Measurements from ENCODE around the gene DENND4A.
"Not testable (repeated sequence)": the region's sequence is repeated elsewhere in the genome, so short reads cannot be mapped to it uniquely, and the experiment has no call there.

Gene DENND4A

DNA sequence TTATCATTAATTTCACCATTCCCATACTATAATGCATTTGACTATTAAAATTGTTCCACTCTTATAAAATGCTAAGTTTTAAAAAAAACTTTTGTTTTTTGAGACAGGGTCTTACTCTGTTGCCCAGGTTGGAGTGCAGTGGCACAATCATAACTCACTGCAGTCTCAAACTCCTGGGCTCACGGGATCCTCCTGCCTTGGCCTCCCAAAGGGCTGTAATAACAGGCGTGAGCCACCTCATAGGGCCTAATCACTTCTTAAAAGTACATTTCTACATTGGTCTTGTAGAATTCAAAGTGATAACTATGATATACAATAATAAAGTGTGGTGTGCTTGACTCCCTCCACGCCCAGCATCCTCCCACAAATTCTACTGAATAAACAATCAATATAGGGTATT is 3.0 kb downstream of the DENND4A start:
- no peak for DNase-seq (ENCODE audit: low spot score)

DNA sequence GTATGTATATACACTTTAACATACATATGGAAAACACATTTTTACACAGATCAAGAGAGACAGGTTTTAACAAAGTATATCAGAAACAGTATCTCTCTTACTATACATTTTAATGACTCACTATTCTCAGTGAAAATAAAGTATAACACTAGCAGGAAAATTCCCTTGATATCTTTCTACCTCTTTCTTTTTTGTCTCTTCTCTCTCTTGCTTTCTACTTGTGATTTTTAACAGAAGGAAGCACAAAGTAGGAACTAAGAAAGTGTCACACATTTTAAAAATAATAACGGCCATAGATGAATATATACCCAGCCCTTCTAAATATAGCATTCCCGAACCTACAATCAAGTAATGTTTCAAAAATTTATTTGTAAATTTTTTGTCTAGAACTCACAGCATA is 4.8 kb downstream of the DENND4A start:
- no peak for DNase-seq (ENCODE audit: low spot score)

DNA sequence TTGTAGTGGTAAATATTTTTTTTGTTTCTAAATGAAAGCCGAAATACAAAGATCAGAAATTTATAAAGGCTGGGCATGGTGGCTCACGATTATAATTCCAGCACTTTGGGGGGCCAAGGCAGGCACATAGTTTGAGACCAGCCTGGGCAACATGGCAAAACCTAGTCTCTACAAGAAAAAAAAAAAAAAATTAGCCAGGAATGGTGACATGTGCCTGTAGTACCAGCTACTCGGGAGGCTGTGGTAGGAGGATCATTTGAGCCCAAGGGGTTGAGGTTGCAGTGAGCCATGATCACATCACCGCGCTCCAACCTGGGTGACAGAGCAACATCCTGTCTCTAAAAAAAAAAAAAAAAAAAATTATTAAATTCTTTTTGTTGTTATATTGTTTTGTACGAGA is 6.9 kb downstream of the DENND4A start:
- no peak for DNase-seq (ENCODE audit: low spot score)

DNA sequence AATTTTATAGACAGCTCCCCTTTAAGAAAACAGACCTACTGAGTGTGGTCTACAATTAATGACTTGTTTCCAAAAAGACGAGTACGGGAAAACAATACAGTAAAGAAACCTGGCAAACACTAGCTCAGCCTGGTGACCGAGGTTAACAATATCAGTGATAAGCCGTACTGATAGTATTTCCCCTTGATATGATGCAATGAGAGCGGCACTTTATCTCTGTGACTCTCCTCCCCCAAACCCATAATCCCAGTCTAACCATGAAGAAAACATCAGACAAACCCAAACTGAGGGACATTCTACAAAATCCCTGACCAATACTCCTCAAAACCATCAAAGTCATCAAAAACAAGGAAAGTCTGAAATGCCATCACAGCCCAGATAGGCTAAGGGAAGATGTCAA is 8.2 kb downstream of the DENND4A start:
- DNase-seq (ENCODE audit: low spot score) = no peak

DNA sequence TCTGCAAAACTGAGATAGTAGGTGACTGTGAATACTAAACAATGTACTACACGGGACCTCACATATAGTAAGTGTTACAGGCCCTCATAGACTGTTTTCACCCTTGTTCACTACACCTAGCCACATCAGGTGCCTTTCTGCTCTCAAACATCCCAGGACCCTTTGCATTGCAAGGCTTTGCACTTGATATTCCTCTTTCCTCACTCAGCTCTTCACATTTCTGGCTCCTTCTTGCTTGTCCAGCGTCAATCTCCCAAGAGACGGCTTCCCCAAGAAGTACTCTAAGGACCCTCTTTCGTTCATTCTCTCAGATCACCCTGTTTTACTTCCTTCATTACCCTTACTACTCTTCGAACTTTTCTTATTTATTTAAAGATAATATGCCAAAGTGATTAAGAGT is 10.0 kb downstream of the DENND4A start:
- no peak for DNase-seq (ENCODE audit: low spot score)

DNA sequence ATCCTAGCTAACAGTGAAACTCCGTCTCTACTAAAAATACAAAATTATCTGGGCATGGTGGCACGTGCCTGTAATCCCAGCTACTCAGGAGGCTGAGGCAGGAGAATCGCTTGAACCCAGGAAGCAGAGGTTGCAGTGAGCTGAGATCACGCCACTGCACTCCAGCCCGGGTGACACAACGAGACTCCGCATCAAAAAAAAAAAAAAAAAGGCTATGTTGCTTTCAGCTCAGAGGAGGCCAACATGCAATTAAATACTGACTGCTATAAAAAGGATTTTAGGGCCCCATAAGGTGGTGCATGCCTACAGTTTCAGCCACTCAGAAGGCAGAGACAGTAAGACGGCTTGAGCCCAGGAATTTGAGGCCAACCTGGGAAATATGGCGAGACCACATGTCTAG is 13.4 kb downstream of the DENND4A start:
- DNase-seq (ENCODE audit: low spot score) = not testable (repeated sequence)

DNA sequence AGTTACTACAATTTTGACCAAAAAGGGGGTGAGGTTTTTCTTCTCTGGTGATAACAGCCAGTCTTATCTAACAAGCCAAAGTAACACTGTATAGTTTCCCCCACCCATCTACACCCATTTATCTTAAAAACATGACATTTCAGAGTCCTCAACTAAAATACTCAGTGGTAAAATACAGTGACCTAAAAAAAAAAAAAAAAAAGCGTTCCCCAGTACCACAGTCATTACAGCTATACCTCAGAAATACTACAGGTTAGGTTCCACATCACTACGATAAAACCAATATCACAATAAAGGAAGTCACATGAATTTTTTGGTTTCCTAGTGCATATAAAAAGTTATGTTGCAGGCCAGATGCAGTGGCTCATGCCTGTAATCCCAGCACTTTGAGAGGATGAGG is 13.8 kb downstream of the DENND4A start:
- DNase-seq (ENCODE audit: low spot score) = no peak

DNA sequence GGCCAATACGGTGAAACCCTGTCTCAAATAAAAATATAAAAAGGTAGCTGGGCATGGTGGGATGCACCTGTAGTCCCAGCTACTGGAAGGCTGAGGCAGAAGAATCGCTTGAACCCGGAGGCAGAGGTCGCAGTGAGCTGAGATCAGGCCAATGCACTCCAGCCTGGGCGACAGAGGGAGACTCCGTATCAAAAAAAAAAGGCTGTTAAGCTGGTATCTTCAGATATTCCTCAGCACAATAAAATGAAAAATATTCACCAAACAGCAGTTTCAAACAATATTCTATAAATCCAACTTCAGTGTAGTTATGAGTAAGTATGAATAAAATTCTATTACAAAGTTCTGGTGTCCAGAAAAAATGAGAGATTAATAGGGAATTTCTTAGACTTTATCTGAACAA is 14.2 kb downstream of the DENND4A start:
- no peak for DNase-seq (ENCODE audit: low spot score)

DNA sequence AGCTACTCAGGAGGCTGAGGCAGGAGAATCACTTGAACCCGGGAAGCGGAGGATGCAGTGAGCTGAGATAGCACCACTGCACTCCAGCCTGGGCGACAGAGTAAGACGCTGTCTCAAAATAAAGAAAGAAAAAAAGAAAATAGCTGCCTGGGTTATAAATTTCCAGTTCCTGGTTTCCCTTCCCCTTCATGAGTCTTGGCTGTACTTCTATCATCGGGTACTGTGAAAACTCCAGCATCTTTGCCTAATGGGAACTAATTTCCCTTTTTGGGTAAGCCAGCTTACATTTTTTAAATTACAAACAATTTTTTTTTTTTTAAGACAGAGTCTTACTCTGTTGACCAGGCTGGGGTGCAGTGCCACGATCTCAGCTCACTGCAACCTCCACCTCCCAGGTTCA is 15.0 kb downstream of the DENND4A start:
- DNase-seq (ENCODE audit: low spot score) = no peak

DNA sequence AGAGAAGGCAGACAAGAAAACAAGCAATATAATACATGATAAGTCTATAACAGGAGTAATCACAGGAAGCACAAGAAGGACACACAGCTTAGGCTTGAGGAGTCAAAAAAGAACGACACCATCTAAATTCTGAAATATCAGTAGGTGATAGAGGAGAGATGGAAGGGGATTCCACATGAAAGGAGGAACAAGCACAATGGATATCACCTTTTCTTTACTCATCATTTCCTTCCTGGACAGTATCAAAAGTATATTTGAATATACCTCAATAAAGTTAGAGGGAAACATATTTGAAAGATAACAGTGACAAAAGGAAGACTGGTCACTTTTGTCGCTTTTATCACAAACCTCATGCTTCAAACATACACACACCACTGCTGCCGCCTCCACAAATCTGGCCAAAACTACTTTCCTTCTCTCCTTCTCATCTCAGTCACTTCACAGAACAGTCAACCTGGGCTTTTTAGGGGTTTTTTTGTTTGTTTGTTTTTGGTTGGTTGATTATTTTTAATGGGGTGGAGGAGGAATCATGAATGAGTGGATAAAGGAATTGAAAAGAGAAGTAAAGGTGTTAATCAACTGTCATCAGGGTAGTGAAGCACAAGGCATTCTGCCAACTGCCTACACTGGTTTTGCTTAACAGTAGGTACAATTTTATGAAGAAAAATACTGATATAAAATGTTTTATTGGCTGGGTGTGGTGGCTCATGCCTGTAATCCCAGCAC is 18.5 kb downstream of the DENND4A start:
- DNase-seq (ENCODE audit: low spot score) = no peak

DNA sequence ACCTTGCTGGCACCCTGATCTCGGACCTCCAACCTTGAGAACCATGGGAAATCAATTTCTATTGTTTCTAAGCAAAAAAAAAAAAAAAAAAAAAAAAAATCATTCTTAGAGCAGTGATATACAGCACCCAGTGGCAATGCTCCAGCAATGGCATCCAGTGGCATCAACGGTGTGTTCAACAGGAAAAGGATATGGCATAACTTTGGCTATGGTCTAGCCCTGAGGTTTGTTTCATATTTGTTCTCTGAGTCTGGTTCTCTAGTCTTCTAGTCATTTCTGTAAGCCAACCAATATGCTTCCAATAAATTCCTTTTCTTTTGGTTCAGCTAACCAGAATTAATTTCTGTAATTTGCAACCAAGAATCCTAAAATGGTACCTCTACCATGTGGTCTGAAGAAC is 19.2 kb downstream of the DENND4A start:
- DNase-seq (ENCODE audit: low spot score) = no peak

DNA sequence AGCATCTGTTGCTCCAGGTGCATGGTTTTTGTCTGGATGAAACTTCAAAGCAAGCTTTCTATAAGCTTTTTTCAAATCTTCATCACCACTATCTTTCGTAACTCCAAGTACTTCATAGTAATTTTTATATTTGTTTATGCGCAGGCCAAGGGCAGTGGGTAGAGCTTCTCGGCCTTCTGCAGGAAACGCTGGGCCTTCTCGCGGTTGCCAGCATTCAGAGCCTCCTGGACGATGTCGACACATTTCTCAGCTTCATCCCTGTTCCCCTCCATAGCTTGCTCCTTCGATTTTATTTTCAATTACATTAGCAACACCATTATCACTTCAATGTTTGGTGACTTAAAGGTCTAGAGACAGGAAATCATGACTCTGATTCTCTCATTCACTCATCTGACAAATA is 20.2 kb downstream of the DENND4A start:
- DNase-seq (ENCODE audit: low spot score) = no peak

DNA sequence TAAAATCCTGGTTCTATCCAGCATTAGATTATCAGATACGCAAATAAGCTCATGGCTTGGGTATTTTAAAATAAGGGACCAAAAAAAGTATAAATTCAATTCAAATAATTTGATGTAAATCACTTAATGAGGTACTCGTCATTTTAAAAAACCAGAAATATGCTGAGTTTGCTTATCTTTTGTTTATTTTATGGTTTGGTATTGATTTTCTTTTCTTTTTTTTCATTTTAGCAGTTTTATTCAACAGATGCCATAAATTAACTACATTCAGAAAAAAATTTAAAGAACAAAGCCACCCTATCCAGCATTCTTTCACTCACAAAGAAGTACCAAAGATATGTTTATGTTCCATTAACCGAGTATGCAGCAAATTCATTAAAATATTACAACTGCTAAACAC is 22.6 kb downstream of the DENND4A start:
- DNase-seq (ENCODE audit: low spot score) = no peak

DNA sequence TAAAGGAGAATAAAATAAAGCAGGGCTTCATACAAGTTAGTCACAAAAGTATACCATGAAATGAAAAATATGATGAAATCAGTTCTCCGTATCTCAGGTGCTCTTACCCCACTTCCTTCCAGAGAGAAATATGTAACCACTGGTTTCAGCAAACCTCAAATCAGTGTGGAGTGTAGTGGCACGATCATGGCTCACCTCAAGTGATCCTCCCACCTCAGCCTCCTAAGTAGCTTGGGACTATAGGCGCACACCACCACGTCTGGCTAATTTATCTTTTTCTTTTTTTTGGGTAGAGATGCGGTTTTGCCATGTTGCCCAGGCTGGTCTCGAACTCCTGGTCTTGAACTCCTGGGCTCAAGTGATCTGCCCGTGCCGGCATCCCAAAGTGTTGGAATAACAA is 24.2 kb downstream of the DENND4A start:
- DNase-seq (ENCODE audit: low spot score) = no peak

DNA sequence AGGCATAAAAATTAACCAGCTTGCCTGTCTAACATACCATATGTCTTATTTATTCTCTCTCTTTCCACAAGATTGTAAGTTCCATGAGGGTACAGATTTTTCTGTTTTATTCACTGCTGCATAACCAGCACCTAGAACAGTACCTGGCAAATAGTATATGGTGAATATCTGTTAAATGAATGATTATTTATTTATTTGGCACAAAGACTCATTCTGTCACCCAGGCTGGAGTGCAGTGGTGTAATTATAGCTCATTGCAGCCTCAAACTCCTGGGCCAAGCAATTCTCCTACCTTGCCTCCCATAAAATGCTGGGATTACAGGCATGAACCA is 24.9 kb downstream of the DENND4A start:
- DNase-seq (ENCODE audit: low spot score) = no peak

DNA sequence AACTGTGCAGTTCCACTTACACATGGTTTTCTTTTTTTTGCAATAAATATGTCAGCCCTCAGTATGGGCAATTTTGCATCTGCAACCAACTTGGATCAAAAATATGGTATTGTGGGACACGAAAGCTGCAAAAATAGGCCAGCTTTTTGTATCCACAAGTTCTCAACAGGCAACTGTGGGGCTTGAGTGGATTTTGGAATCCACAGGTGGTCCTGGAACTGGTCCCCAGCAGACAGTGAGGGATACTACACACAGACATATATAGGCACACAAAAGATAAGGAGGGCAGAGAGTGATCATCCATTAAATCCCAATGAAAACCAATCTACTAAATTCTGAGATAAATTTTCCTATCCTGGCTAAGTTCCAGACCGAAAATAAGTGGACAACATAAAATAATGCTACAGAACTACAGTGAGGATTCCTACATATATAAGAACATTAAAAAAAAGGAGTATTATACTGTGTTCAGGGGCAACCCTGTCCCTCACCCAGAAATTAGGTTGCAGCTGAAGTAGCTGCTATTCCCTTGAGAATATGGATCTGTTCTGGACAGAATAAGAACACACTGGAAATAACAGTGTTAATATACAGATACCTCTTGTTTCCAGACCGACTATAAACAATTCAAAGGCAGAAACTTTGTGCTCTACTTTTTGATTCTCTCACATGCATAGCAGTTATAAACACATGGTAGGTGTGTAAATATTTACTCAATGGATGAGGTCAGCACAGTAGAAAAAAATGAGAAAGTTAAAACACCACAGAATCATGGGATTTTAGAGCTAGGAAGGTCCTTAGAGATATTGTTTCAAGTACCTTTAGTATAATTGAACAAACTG is 25.4 kb downstream of the DENND4A start:
- no peak for DNase-seq (ENCODE audit: low spot score)

DNA sequence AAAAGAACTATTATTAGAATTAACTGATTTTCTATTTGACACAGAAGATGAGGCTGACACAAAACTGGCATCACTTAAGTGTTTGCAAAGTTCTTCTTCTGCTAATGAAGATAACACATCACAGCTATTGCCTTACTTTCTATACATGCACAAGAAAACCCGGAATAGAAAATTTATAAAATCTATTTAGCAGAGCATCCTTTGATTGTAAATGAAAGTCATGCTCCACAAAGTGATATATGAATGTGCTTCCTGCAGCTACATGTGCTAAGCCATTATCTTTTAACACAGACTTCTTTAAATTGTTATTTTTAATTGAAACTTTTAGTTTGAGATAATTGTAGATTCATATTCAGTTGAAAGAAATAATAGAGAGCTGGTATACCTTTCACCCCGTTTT is 27.0 kb downstream of the DENND4A start:
- no peak for DNase-seq (ENCODE audit: low spot score)

DNA sequence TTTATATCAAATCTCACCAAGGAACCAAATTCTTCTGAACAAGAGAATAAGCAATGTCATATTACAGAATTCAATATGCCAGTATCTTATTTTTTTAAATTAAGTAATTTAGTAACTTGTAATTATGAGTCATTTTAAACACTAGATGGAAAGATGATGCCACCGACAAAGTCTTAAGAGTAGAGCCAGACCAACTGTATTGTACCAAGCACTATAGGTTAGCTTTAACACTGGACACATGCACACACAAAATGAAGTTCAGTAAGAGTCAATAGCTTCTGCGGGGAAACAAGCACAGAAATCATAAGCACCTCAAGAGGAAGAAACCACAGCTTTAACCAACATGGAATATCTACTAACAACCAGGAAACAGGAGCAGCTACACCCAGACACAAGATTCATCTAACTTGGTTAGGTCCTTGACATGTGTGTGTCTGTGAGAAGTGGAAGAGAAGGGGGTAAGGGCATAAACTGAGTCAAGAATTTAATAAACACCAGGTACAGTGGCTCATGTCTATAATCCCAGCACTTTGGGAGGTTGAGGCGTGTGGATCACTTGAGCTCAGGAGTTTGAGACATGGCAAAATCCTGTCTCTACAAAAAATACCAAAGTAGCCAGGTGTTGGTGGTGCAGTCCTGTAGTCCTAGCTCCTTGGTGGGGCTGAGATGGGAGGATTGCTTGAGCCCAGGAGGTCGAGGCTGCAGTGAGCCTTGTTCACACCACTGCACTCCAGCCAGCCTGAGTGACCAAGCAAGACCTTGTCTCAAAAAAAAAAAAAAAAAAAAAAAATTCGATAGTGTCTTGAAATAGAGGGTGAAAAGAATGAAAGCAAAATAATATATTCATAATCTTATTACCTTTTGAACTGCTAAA is 28.9 kb downstream of the DENND4A start:
- no peak for DNase-seq (ENCODE audit: low spot score)

DNA sequence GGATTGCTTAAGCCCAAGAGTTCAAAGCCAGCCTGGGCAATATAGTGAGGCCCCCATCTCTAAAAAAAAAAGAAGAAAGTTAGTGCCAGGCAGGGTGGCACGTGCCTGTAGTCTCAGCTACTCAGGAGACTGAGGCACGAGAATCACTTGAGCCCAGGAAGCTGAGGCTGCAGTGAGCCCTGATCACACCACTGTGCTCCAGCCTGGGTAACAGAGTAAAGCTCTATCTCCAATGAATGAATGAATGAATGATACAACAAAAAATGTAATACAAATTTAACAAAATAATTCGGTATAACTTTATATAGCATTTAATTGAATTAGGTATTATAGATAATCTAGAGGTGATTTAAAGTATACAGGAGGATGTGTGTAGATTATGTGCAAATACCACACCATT is 29.7 kb downstream of the DENND4A start:
- no peak for DNase-seq (ENCODE audit: low spot score)

DNA sequence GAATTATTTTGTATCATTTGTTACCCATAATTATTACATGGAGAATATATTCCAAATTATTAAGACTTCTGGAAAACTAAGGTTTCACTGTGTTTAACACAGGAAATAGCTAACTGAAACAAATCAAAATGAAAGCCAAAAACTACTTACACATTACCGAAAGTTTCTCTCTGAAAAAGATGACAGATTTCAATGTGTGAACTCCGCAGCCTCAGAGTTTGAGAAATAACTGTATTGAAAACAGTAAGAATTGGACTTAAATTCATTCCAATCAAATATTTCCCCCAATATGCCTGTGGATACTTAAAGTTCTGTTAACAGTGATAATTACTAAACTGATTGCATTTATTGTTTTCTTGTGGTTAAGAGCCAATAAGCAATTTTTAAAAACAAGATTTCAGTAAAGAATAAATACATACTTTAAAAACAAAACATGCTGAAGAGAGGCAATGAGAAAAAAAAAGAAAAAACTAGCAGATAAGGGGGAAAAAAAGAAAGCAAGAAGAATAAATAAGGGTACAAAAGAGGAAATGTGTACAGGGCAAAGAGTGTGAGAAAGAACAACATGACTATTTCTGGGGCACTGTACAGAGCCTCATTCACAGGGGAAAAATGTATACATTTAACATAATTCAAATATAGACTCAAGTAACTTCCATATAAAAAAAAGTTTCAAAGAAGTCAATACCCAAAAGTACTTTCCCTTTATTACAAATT is 30.7 kb downstream of the DENND4A start:
- no peak for DNase-seq (ENCODE audit: low spot score)

DNA sequence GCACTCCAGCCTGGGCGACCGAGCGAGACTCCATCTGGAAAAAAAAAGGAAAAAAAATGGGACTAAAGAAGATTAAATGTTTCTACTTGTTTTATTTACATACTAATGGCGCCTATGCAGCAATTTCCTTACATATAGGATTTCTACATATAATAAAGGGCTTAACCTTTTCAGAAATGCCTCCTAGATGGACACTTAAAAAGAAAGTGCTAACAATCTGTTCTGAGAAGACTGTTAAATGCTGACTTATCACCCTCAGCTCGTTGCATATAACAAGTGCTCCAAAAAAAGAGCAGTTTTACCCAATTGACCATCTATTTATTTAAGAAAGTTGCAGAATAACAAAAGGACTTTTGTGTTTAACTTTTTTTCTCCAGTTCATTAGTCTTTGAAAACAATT is 32.7 kb downstream of the DENND4A start:
- DNase-seq (ENCODE audit: low spot score) = no peak

DNA sequence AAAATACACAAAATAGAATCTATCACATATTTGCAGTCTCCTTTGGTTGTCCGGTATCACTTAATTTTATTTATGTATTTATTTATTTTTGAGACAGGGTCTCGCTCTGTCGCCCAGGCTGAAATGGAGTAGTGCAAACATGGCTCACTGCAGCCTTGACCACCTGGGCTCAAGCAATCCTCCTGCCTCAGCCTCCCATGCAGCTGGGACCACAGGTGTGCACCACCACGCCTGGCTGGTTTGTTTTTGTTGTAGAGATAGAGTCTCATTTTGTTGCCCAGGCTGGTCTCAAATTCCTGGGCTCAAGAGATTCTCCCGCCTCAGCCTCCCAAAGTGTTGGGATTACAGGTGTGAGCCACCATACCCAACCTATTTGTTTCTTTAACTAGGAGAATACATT is 33.9 kb downstream of the DENND4A start:
- DNase-seq (ENCODE audit: low spot score) = no peak
